Measurements from ENCODE around the gene CCDC186.

Gene CCDC186

GRCh38 chr10:114110174-114110972, 63.6 kb downstream of the CCDC186 start:
- DNase-seq (ENCODE audit: low spot score) = no peak

GRCh38 chr10:114103284-114103683, 70.7 kb downstream of the CCDC186 start:
- peak; percentile 66 for DNase-seq (ENCODE audit: low spot score)

- no peak for DNase-seq (ENCODE audit: low spot score)
Measured at GRCh38 chr10:114102256-114102655, 71.7 kb downstream of the CCDC186 start.

GRCh38 chr10:114100848-114101741, 72.9 kb downstream of the CCDC186 start:
- no peak for DNase-seq (ENCODE audit: low spot score)

GRCh38 chr10:114096864-114097263, 77.1 kb downstream of the CCDC186 start:
- DNase-seq (ENCODE audit: low spot score) = no peak

- no peak for DNase-seq (ENCODE audit: low spot score)
Measured at GRCh38 chr10:114095559-114096337, 78.3 kb downstream of the CCDC186 start.

GRCh38 chr10:114094795-114095194, 79.2 kb downstream of the CCDC186 start:
- no peak for DNase-seq (ENCODE audit: low spot score)

- DNase-seq (ENCODE audit: low spot score) = no peak
Measured at GRCh38 chr10:114087655-114088054, 86.3 kb downstream of the CCDC186 start.

- DNase-seq (ENCODE audit: low spot score) = no peak
Measured at GRCh38 chr10:114087255-114087654, 86.7 kb downstream of the CCDC186 start.

- no peak for DNase-seq (ENCODE audit: low spot score)
Measured at GRCh38 chr10:114084215-114084614, 89.8 kb downstream of the CCDC186 start.

GRCh38 chr10:114083040-114083439, 91.0 kb downstream of the CCDC186 start:
- DNase-seq (ENCODE audit: low spot score) = no peak

GRCh38 chr10:114081911-114082583, 92.0 kb downstream of the CCDC186 start:
- DNase-seq (ENCODE audit: low spot score) = no peak

GRCh38 chr10:114079421-114079820, 94.6 kb downstream of the CCDC186 start:
- no peak for DNase-seq (ENCODE audit: low spot score)

GRCh38 chr10:114078346-114078745, 95.7 kb downstream of the CCDC186 start:
- DNase-seq (ENCODE audit: low spot score) = no peak

GRCh38 chr10:114077815-114078219, 96.2 kb downstream of the CCDC186 start:
- DNase-seq (ENCODE audit: low spot score) = no peak

GRCh38 chr10:114077347-114077746, 96.7 kb downstream of the CCDC186 start:
- DNase-seq (ENCODE audit: low spot score) = no peak

GRCh38 chr10:114075093-114075492, 98.9 kb downstream of the CCDC186 start:
- DNase-seq (ENCODE audit: low spot score) = no peak

GRCh38 chr10:114073395-114074186, 100.4 kb downstream of the CCDC186 start:
- no peak for DNase-seq (ENCODE audit: low spot score)

GRCh38 chr10:114071178-114071577, 102.8 kb downstream of the CCDC186 start:
- DNase-seq (ENCODE audit: low spot score) = no peak

Data from RKO (cell line).